GM23248 (cell line): ENCODE results near the gene EEIG2.

Experiments
- EZH2 ChIP-seq: fragments of 200-600 bp; sonication (generic); IDR thresholded peaks from 2 replicates; pipeline ENCODE4 v1.6.1; 2018; ENCODE audit warnings: antibody characterized with exemption, mild to moderate bottlenecking; ENCODE audit not compliant: insufficient read depth, poor library complexity, severe bottlenecking
- EZH2phosphoT487 ChIP-seq: fragments of 200-600 bp; sonication (generic); IDR thresholded peaks from 2 replicates; pipeline ENCODE4 v1.6.1; 2018; ENCODE audit warnings: antibody characterized with exemption, moderate library complexity, mild to moderate bottlenecking, low read depth; ENCODE audit not compliant: insufficient read depth

DNA sequence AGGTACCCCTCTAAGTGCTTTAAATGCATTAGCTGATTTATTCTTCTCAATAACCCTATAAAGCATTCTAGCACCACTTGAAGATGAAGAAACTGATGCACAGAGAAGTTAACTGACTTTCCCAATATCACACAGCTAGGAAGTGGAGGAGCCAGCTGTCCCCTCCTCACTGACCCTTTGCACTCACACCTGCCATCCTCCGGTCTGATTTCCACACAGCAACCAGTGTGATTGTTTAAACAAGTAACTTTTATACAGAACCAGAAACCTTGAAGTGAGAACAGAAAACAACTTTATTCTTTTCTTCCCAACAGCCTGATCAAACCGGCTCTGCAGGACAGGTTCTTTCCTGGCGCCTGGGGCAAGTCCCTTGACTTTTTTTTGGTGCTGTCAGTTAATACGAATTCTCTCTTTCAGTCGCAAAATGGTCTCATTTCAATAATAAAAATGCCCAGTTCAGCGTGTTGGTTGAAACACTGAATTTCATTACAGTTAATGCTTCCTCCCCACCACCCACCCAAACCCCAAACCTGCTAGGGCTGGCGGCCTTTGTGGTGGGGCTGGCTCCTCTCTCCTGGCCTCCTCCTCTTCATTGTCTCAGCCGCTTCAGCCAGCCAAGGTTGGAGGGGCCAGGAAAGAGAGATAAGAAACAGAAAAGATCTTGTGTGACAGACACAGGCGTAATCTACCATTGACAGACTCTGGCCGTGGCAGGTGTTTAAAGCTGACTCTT is 26.4 kb upstream of the EEIG2 start:
- TF ChIP-seq EZH2phosphoT487 = no peak
- no peak for TF ChIP-seq EZH2
